Measurements from ENCODE around the gene KTN1.

Gene KTN1

GRCh38 chr14:55693904-55694303 lies 113.9 kb downstream of the KTN1 start:
- H3K36me3 ChIP-seq (ENCODE audit: control insufficient read depth, insufficient read depth, low read length): no peaks in the 10 kb centered on the region
- H3K27me3 ChIP-seq (ENCODE audit: control insufficient read depth, insufficient read depth, low read length): no peaks in the 10 kb centered on the region
- H3K9me3 ChIP-seq (ENCODE audit: control insufficient read depth, low read length): no peaks in the 10 kb centered on the region
- H3K4me1 ChIP-seq (ENCODE audit: control insufficient read depth, insufficient read depth, low read length): peaks cover 3% of the 10 kb centered on the region
- no peak overlapping the region for H3K9ac ChIP-seq (ENCODE audit: low read length)
- H3K4me3 ChIP-seq (ENCODE audit: low read length): no peak overlapping the region

- no peaks in the 10 kb centered on the region for H3K9me3 ChIP-seq (ENCODE audit: control insufficient read depth, low read length)
- H3K27me3 ChIP-seq (ENCODE audit: control insufficient read depth, insufficient read depth, low read length): no peaks in the 10 kb centered on the region
- no peak overlapping the region for H3K4me3 ChIP-seq (ENCODE audit: low read length)
- H3K9ac ChIP-seq (ENCODE audit: low read length): no peak overlapping the region
- peaks cover 3% of the 10 kb centered on the region for H3K4me1 ChIP-seq (ENCODE audit: control insufficient read depth, insufficient read depth, low read length)
- no peaks in the 10 kb centered on the region for H3K36me3 ChIP-seq (ENCODE audit: control insufficient read depth, insufficient read depth, low read length)
These were observed 117.4 kb downstream of the KTN1 start for GRCh38 chr14:55697414-55697861.

GRCh38 chr14:55698051-55698450 lies 118.0 kb downstream of the KTN1 start:
- no peak overlapping the region for H3K9ac ChIP-seq (ENCODE audit: low read length)
- H3K36me3 ChIP-seq (ENCODE audit: control insufficient read depth, insufficient read depth, low read length): no peaks in the 10 kb centered on the region
- H3K4me3 ChIP-seq (ENCODE audit: low read length): no peak overlapping the region
- no peaks in the 10 kb centered on the region for H3K27me3 ChIP-seq (ENCODE audit: control insufficient read depth, insufficient read depth, low read length)
- no peaks in the 10 kb centered on the region for H3K9me3 ChIP-seq (ENCODE audit: control insufficient read depth, low read length)
- peaks cover 3% of the 10 kb centered on the region for H3K4me1 ChIP-seq (ENCODE audit: control insufficient read depth, insufficient read depth, low read length)

- H3K9me3 ChIP-seq (ENCODE audit: control insufficient read depth, low read length): no peaks in the 10 kb centered on the region
- H3K27me3 ChIP-seq (ENCODE audit: control insufficient read depth, insufficient read depth, low read length): no peaks in the 10 kb centered on the region
- no peaks in the 10 kb centered on the region for H3K36me3 ChIP-seq (ENCODE audit: control insufficient read depth, insufficient read depth, low read length)
- no peak overlapping the region for H3K4me3 ChIP-seq (ENCODE audit: low read length)
- H3K9ac ChIP-seq (ENCODE audit: low read length): no peak overlapping the region
- peaks cover 3% of the 10 kb centered on the region for H3K4me1 ChIP-seq (ENCODE audit: control insufficient read depth, insufficient read depth, low read length)
These were observed 119.4 kb downstream of the KTN1 start for GRCh38 chr14:55699131-55700057.

GRCh38 chr14:55701638-55702037 lies 121.6 kb downstream of the KTN1 start:
- Histone ChIP-seq H3K9me3 (ENCODE audit: control insufficient read depth, low read length) (no peaks in the 10 kb centered on the region), H3K9ac (ENCODE audit: low read length) (no peak overlapping the region), H3K36me3 (ENCODE audit: control insufficient read depth, insufficient read depth, low read length) (no peaks in the 10 kb centered on the region), H3K4me1 (ENCODE audit: control insufficient read depth, insufficient read depth, low read length) (peaks cover 13% of the 10 kb centered on the region), H3K4me3 (ENCODE audit: low read length) (no peak overlapping the region), H3K27me3 (ENCODE audit: control insufficient read depth, insufficient read depth, low read length) (no peaks in the 10 kb centered on the region)

- no peaks in the 10 kb centered on the region for H3K27me3 ChIP-seq (ENCODE audit: control insufficient read depth, insufficient read depth, low read length)
- no peak overlapping the region for H3K9ac ChIP-seq (ENCODE audit: low read length)
- peaks cover 17% of the 10 kb centered on the region for H3K4me1 ChIP-seq (ENCODE audit: control insufficient read depth, insufficient read depth, low read length)
- no peak overlapping the region for H3K4me3 ChIP-seq (ENCODE audit: low read length)
- no peaks in the 10 kb centered on the region for H3K36me3 ChIP-seq (ENCODE audit: control insufficient read depth, insufficient read depth, low read length)
- no peaks in the 10 kb centered on the region for H3K9me3 ChIP-seq (ENCODE audit: control insufficient read depth, low read length)
These were observed 122.5 kb downstream of the KTN1 start for GRCh38 chr14:55702511-55702910.

GRCh38 chr14:55704654-55705053 lies 124.6 kb downstream of the KTN1 start:
- H3K4me3 ChIP-seq (ENCODE audit: low read length): no peak overlapping the region
- H3K9ac ChIP-seq (ENCODE audit: low read length): no peak overlapping the region
- H3K4me1 ChIP-seq (ENCODE audit: control insufficient read depth, insufficient read depth, low read length): peaks cover 14% of the 10 kb centered on the region
- no peaks in the 10 kb centered on the region for H3K27me3 ChIP-seq (ENCODE audit: control insufficient read depth, insufficient read depth, low read length)
- H3K9me3 ChIP-seq (ENCODE audit: control insufficient read depth, low read length): no peaks in the 10 kb centered on the region
- H3K36me3 ChIP-seq (ENCODE audit: control insufficient read depth, insufficient read depth, low read length): no peaks in the 10 kb centered on the region

GRCh38 chr14:55705651-55706364 lies 125.8 kb downstream of the KTN1 start:
- Histone ChIP-seq H3K27me3 (ENCODE audit: control insufficient read depth, insufficient read depth, low read length) (no peaks in the 10 kb centered on the region), H3K4me3 (ENCODE audit: low read length) (no peak overlapping the region), H3K4me1 (ENCODE audit: control insufficient read depth, insufficient read depth, low read length) (peaks cover 14% of the 10 kb centered on the region), H3K9ac (ENCODE audit: low read length) (no peak overlapping the region), H3K9me3 (ENCODE audit: control insufficient read depth, low read length) (no peaks in the 10 kb centered on the region), H3K36me3 (ENCODE audit: control insufficient read depth, insufficient read depth, low read length) (no peaks in the 10 kb centered on the region)

- Histone ChIP-seq H3K4me3 (ENCODE audit: low read length) (no peak overlapping the region), H3K36me3 (ENCODE audit: control insufficient read depth, insufficient read depth, low read length) (no peaks in the 10 kb centered on the region), H3K4me1 (ENCODE audit: control insufficient read depth, insufficient read depth, low read length) (peaks cover 14% of the 10 kb centered on the region), H3K9me3 (ENCODE audit: control insufficient read depth, low read length) (no peaks in the 10 kb centered on the region), H3K27me3 (ENCODE audit: control insufficient read depth, insufficient read depth, low read length) (no peaks in the 10 kb centered on the region), H3K9ac (ENCODE audit: low read length) (no peak overlapping the region)
These were observed 126.3 kb downstream of the KTN1 start for GRCh38 chr14:55706365-55706684.

GRCh38 chr14:55706893-55707292 lies 126.9 kb downstream of the KTN1 start:
- H3K9me3 ChIP-seq (ENCODE audit: control insufficient read depth, low read length): no peaks in the 10 kb centered on the region

GRCh38 chr14:55707365-55707804 lies 127.4 kb downstream of the KTN1 start:
- H3K9ac ChIP-seq (ENCODE audit: low read length): no peak overlapping the region
- H3K4me1 ChIP-seq (ENCODE audit: control insufficient read depth, insufficient read depth, low read length): peaks cover 14% of the 10 kb centered on the region
- no peaks in the 10 kb centered on the region for H3K36me3 ChIP-seq (ENCODE audit: control insufficient read depth, insufficient read depth, low read length)
- no peak overlapping the region for H3K4me3 ChIP-seq (ENCODE audit: low read length)
- H3K9me3 ChIP-seq (ENCODE audit: control insufficient read depth, low read length): no peaks in the 10 kb centered on the region
- H3K27me3 ChIP-seq (ENCODE audit: control insufficient read depth, insufficient read depth, low read length): no peaks in the 10 kb centered on the region

More at GRCh38 chr14:55706893-55707292, 126.9 kb downstream of the KTN1 start:
- H3K27me3 ChIP-seq (ENCODE audit: control insufficient read depth, insufficient read depth, low read length): no peaks in the 10 kb centered on the region
- H3K4me3 ChIP-seq (ENCODE audit: low read length): no peak overlapping the region
- no peaks in the 10 kb centered on the region for H3K36me3 ChIP-seq (ENCODE audit: control insufficient read depth, insufficient read depth, low read length)
- no peak overlapping the region for H3K9ac ChIP-seq (ENCODE audit: low read length)
- H3K4me1 ChIP-seq (ENCODE audit: control insufficient read depth, insufficient read depth, low read length): peaks cover 14% of the 10 kb centered on the region

- Histone ChIP-seq H3K27me3 (ENCODE audit: control insufficient read depth, insufficient read depth, low read length) (no peaks in the 10 kb centered on the region), H3K36me3 (ENCODE audit: control insufficient read depth, insufficient read depth, low read length) (no peaks in the 10 kb centered on the region), H3K9ac (ENCODE audit: low read length) (no peak overlapping the region), H3K4me3 (ENCODE audit: low read length) (no peak overlapping the region), H3K9me3 (ENCODE audit: control insufficient read depth, low read length) (no peaks in the 10 kb centered on the region), H3K4me1 (ENCODE audit: control insufficient read depth, insufficient read depth, low read length) (peaks cover 14% of the 10 kb centered on the region)
These were observed 130.6 kb downstream of the KTN1 start for GRCh38 chr14:55710506-55711041.
